VCaP (cell line): ENCODE measurements around the gene AGMAT.

ENCODE experiments used
- H3K27ac ChIP-seq: fragments of 450-650 bp; 2 replicates; pipeline ENCODE4 v1.5.1; 2017
- CTCF ChIP-seq: fragments of 450-650 bp; conservative IDR thresholded peaks from 2 replicates; pipeline ENCODE4 v1.5.1; 2017; ENCODE audit warnings: mild to moderate bottlenecking, moderate library complexity

AGMAT gene

GRCh38 chr1:15603050-15603965, 18.5 kb upstream of the AGMAT start:
- TF ChIP-seq CTCF = no peak
- peak overlapping the region; percentile 84 for H3K27ac ChIP-seq

- TF ChIP-seq CTCF = no peak
- H3K27ac ChIP-seq = no peak overlapping the region
Measured at GRCh38 chr1:15598436-15598835, 13.6 kb upstream of the AGMAT start.

- no peak overlapping the region for H3K27ac ChIP-seq
- TF ChIP-seq CTCF = no peak
Measured at GRCh38 chr1:15595809-15596617, 11.2 kb upstream of the AGMAT start.

GRCh38 chr1:15592285-15592684, 7.4 kb upstream of the AGMAT start:
- no peak for TF ChIP-seq CTCF
- no peak overlapping the region for H3K27ac ChIP-seq

GRCh38 chr1:15583016-15583706, 1.7 kb downstream of the AGMAT start:
- no peak for TF ChIP-seq CTCF
- no peak overlapping the region for H3K27ac ChIP-seq

- TF ChIP-seq CTCF = no peak
- H3K27ac ChIP-seq = peak overlapping the region; percentile 88
Measured at GRCh38 chr1:15579683-15580047, 5.2 kb downstream of the AGMAT start.
